ENCODE data around the gene SLC2A8.

DNA sequence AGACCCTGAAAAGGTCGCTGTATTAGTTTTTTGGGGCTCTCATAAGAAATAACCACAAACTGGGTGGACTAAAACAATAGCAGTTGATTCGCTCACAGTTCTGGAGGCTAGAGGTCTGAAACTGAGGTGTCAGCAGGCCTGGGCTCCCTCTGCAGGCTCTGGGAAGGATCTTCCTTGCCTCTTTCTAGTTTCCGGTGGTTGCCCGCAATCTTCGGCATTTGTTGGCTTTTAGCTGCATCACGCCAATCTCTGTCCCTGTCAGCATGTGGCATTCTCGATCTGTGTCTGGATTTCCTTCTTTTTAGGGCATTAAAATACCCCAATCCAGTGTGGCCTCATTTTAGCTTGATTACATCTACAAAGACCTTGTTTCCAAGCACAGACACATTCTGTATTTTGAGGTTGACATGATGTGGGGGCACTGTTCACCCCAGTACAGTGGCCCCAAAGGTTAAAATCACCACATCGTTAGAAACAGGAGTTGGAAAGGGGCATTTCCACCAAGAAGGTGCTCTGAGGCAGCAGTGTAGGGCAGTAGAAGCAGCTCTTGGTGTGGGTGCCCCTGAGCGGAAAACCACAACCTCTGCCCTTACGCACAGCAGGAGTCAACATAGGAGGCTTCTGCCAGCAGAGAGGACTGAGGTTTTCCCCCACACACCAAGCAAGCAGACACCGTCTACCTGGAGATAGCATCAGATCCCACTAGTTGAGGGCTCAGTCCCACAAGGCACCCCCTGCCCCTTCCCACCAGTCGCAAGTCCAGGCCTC lies 40.7 kb downstream of the SLC2A8 start:
- TF ChIP-seq, protein P1, sequence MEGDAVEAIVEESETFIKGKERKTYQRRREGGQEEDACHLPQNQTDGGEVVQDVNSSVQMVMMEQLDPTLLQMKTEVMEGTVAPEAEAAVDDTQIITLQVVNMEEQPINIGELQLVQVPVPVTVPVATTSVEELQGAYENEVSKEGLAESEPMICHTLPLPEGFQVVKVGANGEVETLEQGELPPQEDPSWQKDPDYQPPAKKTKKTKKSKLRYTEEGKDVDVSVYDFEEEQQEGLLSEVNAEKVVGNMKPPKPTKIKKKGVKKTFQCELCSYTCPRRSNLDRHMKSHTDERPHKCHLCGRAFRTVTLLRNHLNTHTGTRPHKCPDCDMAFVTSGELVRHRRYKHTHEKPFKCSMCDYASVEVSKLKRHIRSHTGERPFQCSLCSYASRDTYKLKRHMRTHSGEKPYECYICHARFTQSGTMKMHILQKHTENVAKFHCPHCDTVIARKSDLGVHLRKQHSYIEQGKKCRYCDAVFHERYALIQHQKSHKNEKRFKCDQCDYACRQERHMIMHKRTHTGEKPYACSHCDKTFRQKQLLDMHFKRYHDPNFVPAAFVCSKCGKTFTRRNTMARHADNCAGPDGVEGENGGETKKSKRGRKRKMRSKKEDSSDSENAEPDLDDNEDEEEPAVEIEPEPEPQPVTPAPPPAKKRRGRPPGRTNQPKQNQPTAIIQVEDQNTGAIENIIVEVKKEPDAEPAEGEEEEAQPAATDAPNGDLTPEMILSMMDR (conservative IDR thresholded peaks at IDR 0.05; ENCODE audit: low read length), result peak; percentile 32
- TF ChIP-seq EZH2phosphoT487 (IDR thresholded peaks at IDR 0.05; ENCODE audit: borderline replicate concordance), result no peak
